Tibial nerve (tissue), 4 donors: ENCODE data around the gene SHISA7.

Experiments
- EP300 ChIP-seq, 2 donors: sonication (generic); formaldehyde crosslinking; IDR thresholded peaks; one replicate each; pipeline ENCODE4 v1.6.1; 2017; ENCODE audit warnings: antibody characterized with exemption in 2 of 2, mild to moderate bottlenecking in 1 of 2
- POLR2A ChIP-seq, 2 donors: fragments of 450-650 bp; IDR thresholded peaks; one replicate each; pipeline ENCODE4 v1.6.1; 2017; ENCODE audit warnings: antibody characterized with exemption in 2 of 2, mild to moderate bottlenecking in 2 of 2, moderate library complexity in 2 of 2
- TF ChIP-seq, protein P1 (sequence below), 5 experiments: fragments of 200-600 bp in 3 of 5; fragments of 450-650 bp in 2 of 5; sonication (generic) in 3 of 5; IDR thresholded peaks; one replicate each; pipeline ENCODE4 v1.5.1; 2016 to 2019; ENCODE audit warnings: antibody characterized with exemption in 5 of 5, mild to moderate bottlenecking in 3 of 5, moderate library complexity in 2 of 5

DNA sequence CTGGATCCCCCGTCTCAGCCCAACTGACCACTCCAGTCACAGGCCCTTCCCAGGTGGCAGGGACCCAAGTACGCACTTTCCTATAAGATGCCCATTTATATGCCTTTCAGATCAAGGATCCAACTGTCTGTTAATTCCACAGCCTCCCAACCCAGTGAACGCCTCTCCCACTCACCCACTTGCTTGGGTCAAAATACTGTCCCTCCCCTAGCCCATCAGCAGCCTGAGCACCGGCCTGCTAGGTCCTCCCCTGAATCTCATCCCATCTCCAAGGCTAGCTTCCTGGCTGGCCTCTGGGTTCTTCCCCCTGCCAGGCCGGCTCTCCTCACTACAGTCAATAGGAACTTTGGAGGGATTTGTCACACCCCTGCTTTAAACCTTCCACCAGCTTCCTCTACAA, 37.5 kb downstream of the SHISA7 start:
- TF ChIP-seq, protein P1, sequence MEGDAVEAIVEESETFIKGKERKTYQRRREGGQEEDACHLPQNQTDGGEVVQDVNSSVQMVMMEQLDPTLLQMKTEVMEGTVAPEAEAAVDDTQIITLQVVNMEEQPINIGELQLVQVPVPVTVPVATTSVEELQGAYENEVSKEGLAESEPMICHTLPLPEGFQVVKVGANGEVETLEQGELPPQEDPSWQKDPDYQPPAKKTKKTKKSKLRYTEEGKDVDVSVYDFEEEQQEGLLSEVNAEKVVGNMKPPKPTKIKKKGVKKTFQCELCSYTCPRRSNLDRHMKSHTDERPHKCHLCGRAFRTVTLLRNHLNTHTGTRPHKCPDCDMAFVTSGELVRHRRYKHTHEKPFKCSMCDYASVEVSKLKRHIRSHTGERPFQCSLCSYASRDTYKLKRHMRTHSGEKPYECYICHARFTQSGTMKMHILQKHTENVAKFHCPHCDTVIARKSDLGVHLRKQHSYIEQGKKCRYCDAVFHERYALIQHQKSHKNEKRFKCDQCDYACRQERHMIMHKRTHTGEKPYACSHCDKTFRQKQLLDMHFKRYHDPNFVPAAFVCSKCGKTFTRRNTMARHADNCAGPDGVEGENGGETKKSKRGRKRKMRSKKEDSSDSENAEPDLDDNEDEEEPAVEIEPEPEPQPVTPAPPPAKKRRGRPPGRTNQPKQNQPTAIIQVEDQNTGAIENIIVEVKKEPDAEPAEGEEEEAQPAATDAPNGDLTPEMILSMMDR (IDR thresholded peaks at IDR 0.05): no peak
- no peak for TF ChIP-seq EP300 (IDR thresholded peaks at IDR 0.05)
- no peak for TF ChIP-seq POLR2A (IDR thresholded peaks at IDR 0.05)
